Activated B cell treated with CpG ODN at 0.5 μM for 24 hours (primary cell): ENCODE data around the gene DRG2. TPM values are rescaled to one million over a fixed set of nuclear protein-coding genes. Genes with fewer than 3 reads are reported as not detected.

ENCODE experiments used
- ATAC-seq: fragments of 200-7000 bp; cut with Tn5 transposase; one replicate; pipeline ENCODE4 v1.10.0; 2021; ENCODE audit warnings: low read depth, mild to moderate bottlenecking, moderate library complexity
- CTCF ChIA-PET: fragments of 350-600 bp; sonication (Branson Sonifier 250); formaldehyde crosslinking; loops from one replicate; lab custom pipeline; 2021; ENCODE audit warnings: antibody characterized with exemption; lab: Charles Lee
- POLR2A ChIA-PET: fragments of 350-600 bp; sonication (Branson Sonifier 250); formaldehyde crosslinking; loops from one replicate; lab custom pipeline; 2021; ENCODE audit warnings: antibody characterized with exemption; lab: Charles Lee
- DNase-seq: peaks from one replicate; pipeline ENCODE4 v3.0.0; 2022
- H3K27ac Mint-ChIP-seq: one replicate; pipeline ENCODE4 v1.8.0; 2020; ENCODE audit warnings: mixed read lengths
- H3K27me3 Mint-ChIP-seq: one replicate; pipeline ENCODE4 v1.8.0; 2021; ENCODE audit warnings: mixed read lengths
- H3K36me3 Mint-ChIP-seq: one replicate; pipeline ENCODE4 v1.8.0; 2021; ENCODE audit warnings: low read depth, mixed read lengths
- H3K4me1 Mint-ChIP-seq: one replicate; pipeline ENCODE4 v1.8.0; 2021; ENCODE audit warnings: mixed read lengths
- H3K4me3 Mint-ChIP-seq: one replicate; pipeline ENCODE4 v1.8.0; 2020; ENCODE audit warnings: mild to moderate bottlenecking, mixed read lengths
- H3K9me3 Mint-ChIP-seq: one replicate; pipeline ENCODE4 v1.8.0; 2020; ENCODE audit warnings: mixed read lengths
- CTCF ChIP-seq: fragments of 200-600 bp; IDR thresholded peaks from one replicate; pipeline ENCODE4 v1.8.0; 2022; ENCODE audit warnings: antibody characterized with exemption, mild to moderate bottlenecking
- intact Hi-C: fragments of 100-400 bp; cut with micrococcal nuclease; formaldehyde crosslinking; loops from one replicate; pipeline ENCODE4 v1.15.1; 2024
- total RNA-seq: library from RNA; stranded (reverse); gene quantifications from 2 replicates; pipeline ENCODE4 v1.2.3, GENCODE V29; 2022

The DRG2 gene
- total RNA-seq, 1 donor from 2014 or later, result 67.1 TPM

- H3K36me3 Mint-ChIP-seq, result no peaks in the 10 kb centered on the region
- intact Hi-C loops, result loop anchor here (5.0 to 10.0 kb wide), 2 partner anchors 119 to 158 kb away; partner anchors contain the start of genes ATPAF2, GID4, SMCR8 and TOP3A
- DNase-seq (no peak), ATAC-seq (no peak)
- H3K9me3 Mint-ChIP-seq, result no peaks in the 10 kb centered on the region
- no peak overlapping the region for H3K4me3 Mint-ChIP-seq
- H3K27ac Mint-ChIP-seq, result no peak overlapping the region
- ChIA-PET CTCF (no interaction called here), POLR2A (interaction anchor here (1.3 kb wide), 2 partner anchors 27 to 28 kb away, joined by 3 to 7 read pairs; partner anchors contain the start of gene ALKBH5)
- no peaks in the 10 kb centered on the region for H3K27me3 Mint-ChIP-seq
- peaks cover 28% of the 10 kb centered on the region for H3K4me1 Mint-ChIP-seq
- TF ChIP-seq CTCF, result no peak
These were observed 68.6 kb downstream of the DRG2 start for GRCh38 chr17:18156171-18156975.

GRCh38 chr17:18156976-18157280, 69.2 kb downstream of the DRG2 start:
- Mint-ChIP-seq H3K27ac (no peak overlapping the region), H3K9me3 (no peaks in the 10 kb centered on the region), H3K36me3 (no peaks in the 10 kb centered on the region), H3K4me3 (no peak overlapping the region), H3K27me3 (no peaks in the 10 kb centered on the region), H3K4me1 (peaks cover 28% of the 10 kb centered on the region)
- intact Hi-C loops, result loop anchor here (5.0 to 10.0 kb wide), 2 partner anchors 120 to 158 kb away; partner anchors contain the start of genes ATPAF2, GID4, SMCR8 and TOP3A
- ATAC-seq (no peak), DNase-seq (no peak)
- POLR2A ChIA-PET, result interaction anchor here (1.5 to 4.4 kb wide), 2 partner anchors 26 to 158 kb away, joined by 4 to 43 read pairs; partner anchors contain the start of genes ALKBH5 and TOP3A
- no peak for TF ChIP-seq CTCF
- CTCF ChIA-PET, result no interaction called here

Other genes starting within 250 kb of the DRG2 start
- gene TOM1L2, start 115.5 kb upstream of the DRG2 start, total RNA-seq, result 15.2 and 18.3 TPM in 2 replicates
- gene DRC3, start 115.1 kb upstream of the DRG2 start, total RNA-seq, result not detected in 2 replicates
- gene ATPAF2, start 48.8 kb upstream of the DRG2 start, total RNA-seq, result 60.7 and 69.1 TPM in 2 replicates
- gene GID4, start 48.5 kb upstream of the DRG2 start, total RNA-seq, result 6.8 and 7.3 TPM in 2 replicates
- 0.73 and 1.3 TPM in 2 replicates for gene MYO15A, start 20.8 kb downstream of the DRG2 start, total RNA-seq
- gene ALKBH5, start 95.9 kb downstream of the DRG2 start, total RNA-seq, result 72.8 and 74.6 TPM in 2 replicates
- gene LLGL1, start 137.7 kb downstream of the DRG2 start, total RNA-seq, result 9.7 and 10.5 TPM in 2 replicates
- gene FLII, start 170.8 kb downstream of the DRG2 start, total RNA-seq, result 291 and 301 TPM in 2 replicates
- gene MIEF2, start 172.7 kb downstream of the DRG2 start, total RNA-seq, result 5.6 and 8.8 TPM in 2 replicates
- 44.8 and 46.4 TPM in 2 replicates for gene TOP3A, start 227.0 kb downstream of the DRG2 start, total RNA-seq
- gene SMCR8, start 227.3 kb downstream of the DRG2 start, total RNA-seq, result 32.5 and 36.9 TPM in 2 replicates